HEK293T (cell line): ENCODE data around the gene EREG.

Experiments
- CTCF ChIA-PET: fragments of 350-600 bp; formaldehyde crosslinking; extraction: SDS; loops from one replicate; lab custom pipeline; 2021; ENCODE audit warnings: antibody characterized with exemption, inconsistent platforms; lab: Yijun Ruan, JAX
- POLR2A ChIA-PET: fragments of 350-600 bp; formaldehyde crosslinking; extraction: SDS; loops from one replicate; lab custom pipeline; 2020; ENCODE audit warnings: antibody characterized with exemption, inconsistent platforms; lab: Yijun Ruan, JAX
- DNase-seq: peaks from one replicate; pipeline ENCODE4 v3.0.0; 2012; ENCODE audit warnings: mixed read lengths; ENCODE audit errors: extremely low spot score
- ARNT ChIP-seq: fragments of 450-650 bp; IDR thresholded peaks from 2 replicates; pipeline ENCODE4 v1.6.1; 2017; ENCODE audit warnings: mild to moderate bottlenecking
- BHLHE40 ChIP-seq: fragments of 450-650 bp; IDR thresholded peaks from 2 replicates; pipeline ENCODE4 v1.6.1; 2016; ENCODE audit warnings: mild to moderate bottlenecking, moderate library complexity, borderline replicate concordance
- CTBP1 ChIP-seq: fragments of 450-650 bp; IDR thresholded peaks from 2 replicates; pipeline ENCODE4 v1.6.1; 2016; ENCODE audit warnings: borderline replicate concordance
- ELF4 ChIP-seq: fragments of 450-650 bp; IDR thresholded peaks from 2 replicates; pipeline ENCODE4 v1.6.1; 2017; ENCODE audit warnings: antibody characterized with exemption
- FOXA1 ChIP-seq: fragments of 450-650 bp; IDR thresholded peaks from 2 replicates; pipeline ENCODE4 v1.6.1; 2016; ENCODE audit warnings: mild to moderate bottlenecking
- FOXK2 ChIP-seq: fragments of 450-650 bp; IDR thresholded peaks from 2 replicates; pipeline ENCODE4 v1.6.1; 2016; ENCODE audit warnings: mild to moderate bottlenecking
- FOXM1 ChIP-seq: fragments of 450-650 bp; IDR thresholded peaks from 2 replicates; pipeline ENCODE4 v1.6.1; 2017; ENCODE audit warnings: mild to moderate bottlenecking, borderline replicate concordance
- HDGF ChIP-seq: fragments of 450-650 bp; IDR thresholded peaks from 2 replicates; pipeline ENCODE4 v1.6.1; 2017; ENCODE audit warnings: antibody characterized with exemption, borderline replicate concordance
- L3MBTL2 ChIP-seq: fragments of 450-650 bp; conservative IDR thresholded peaks from 2 replicates; pipeline ENCODE4 v1.6.1; 2016; ENCODE audit warnings: mild to moderate bottlenecking
- LEF1 ChIP-seq: fragments of 450-650 bp; IDR thresholded peaks from 2 replicates; pipeline ENCODE4 v1.6.1; 2017; ENCODE audit warnings: mild to moderate bottlenecking, borderline replicate concordance
- NFRKB ChIP-seq: fragments of 450-650 bp; IDR thresholded peaks from 2 replicates; pipeline ENCODE4 v1.6.1; 2016; ENCODE audit warnings: mild to moderate bottlenecking, moderate library complexity
- SP1 ChIP-seq: fragments of 450-650 bp; IDR thresholded peaks from 2 replicates; pipeline ENCODE4 v1.6.1; 2017
- SUZ12 ChIP-seq: fragments of 450-650 bp; IDR thresholded peaks from 2 replicates; pipeline ENCODE4 v1.6.1; 2016; ENCODE audit warnings: mild to moderate bottlenecking
- TARDBP ChIP-seq: fragments of 450-650 bp; IDR thresholded peaks from 2 replicates; pipeline ENCODE4 v1.6.1; 2016
- ZNF384 ChIP-seq: fragments of 450-650 bp; IDR thresholded peaks from 2 replicates; pipeline ENCODE4 v1.6.1; 2016
- TF ChIP-seq, protein P1 (sequence below): fragments of 450-650 bp; IDR thresholded peaks from 2 replicates; pipeline ENCODE4 v1.6.1; 2016

The EREG gene

DNA sequence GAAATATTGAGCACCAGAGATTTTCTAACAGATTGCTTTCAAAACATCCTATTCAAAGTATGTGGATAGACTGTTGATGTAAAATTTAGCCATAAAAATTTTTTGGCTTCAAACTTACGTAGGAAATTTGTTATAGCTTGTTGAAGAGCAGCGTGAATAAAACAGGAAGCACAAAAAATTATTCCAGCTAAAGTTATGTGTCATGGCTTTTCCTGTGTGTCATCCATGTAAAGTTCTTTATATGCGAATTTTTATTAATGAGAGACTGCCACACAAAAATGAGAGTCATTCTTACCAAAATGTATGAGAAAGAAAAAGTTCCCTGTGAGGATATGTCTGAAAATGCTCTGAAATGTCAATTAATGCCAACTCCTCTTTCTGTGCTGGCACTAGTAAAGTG lies 37.2 kb upstream of the EREG start:
- DNase-seq, result no peak
- no peak for TF ChIP-seq FOXK2
- TF ChIP-seq TARDBP, result no peak
- no peak for TF ChIP-seq SUZ12
- no peak for TF ChIP-seq BHLHE40
- no peak for TF ChIP-seq ARNT
- no peak for TF ChIP-seq ZNF384
- TF ChIP-seq SP1, result no peak
- no peak for TF ChIP-seq LEF1
- no peak for TF ChIP-seq CTBP1
- TF ChIP-seq ELF4, result no peak
- TF ChIP-seq NFRKB, result no peak
- no peak for TF ChIP-seq L3MBTL2
- TF ChIP-seq FOXM1, result no peak
- TF ChIP-seq FOXA1, result no peak
- TF ChIP-seq, protein P1, sequence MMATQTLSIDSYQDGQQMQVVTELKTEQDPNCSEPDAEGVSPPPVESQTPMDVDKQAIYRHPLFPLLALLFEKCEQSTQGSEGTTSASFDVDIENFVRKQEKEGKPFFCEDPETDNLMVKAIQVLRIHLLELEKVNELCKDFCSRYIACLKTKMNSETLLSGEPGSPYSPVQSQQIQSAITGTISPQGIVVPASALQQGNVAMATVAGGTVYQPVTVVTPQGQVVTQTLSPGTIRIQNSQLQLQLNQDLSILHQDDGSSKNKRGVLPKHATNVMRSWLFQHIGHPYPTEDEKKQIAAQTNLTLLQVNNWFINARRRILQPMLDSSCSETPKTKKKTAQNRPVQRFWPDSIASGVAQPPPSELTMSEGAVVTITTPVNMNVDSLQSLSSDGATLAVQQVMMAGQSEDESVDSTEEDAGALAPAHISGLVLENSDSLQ, result no peak
- no peak for TF ChIP-seq HDGF
- POLR2A ChIA-PET, result interaction anchor here (0.6 kb wide), 1 partner anchor 340 kb away, joined by 4 read pairs; no protein-coding TSS in a partner anchor
- CTCF ChIA-PET, result no interaction called here

GRCh38 chr4:74328501-74328900 lies 36.4 kb upstream of the EREG start:
- ChIA-PET POLR2A (no interaction called here), CTCF (no interaction called here)
- DNase-seq, result no peak
- no peak for TF ChIP-seq TARDBP

- TF ChIP-seq SUZ12 (no peak), L3MBTL2 (no peak), LEF1 (no peak), BHLHE40 (no peak), TARDBP (no peak), ELF4 (no peak), CTBP1 (no peak), HDGF (no peak), NFRKB (no peak), FOXM1 (no peak), FOXK2 (no peak), ARNT (no peak), SP1 (no peak)
- TF ChIP-seq, protein P1, result no peak
- POLR2A ChIA-PET, result no interaction called here
- CTCF ChIA-PET, result no interaction called here
- no peak for DNase-seq
Observed at GRCh38 chr4:74329307-74329706, 35.6 kb upstream of the EREG start.

- ChIA-PET POLR2A (no interaction called here), CTCF (no interaction called here)
- DNase-seq, result no peak
- TF ChIP-seq L3MBTL2 (no peak), ZNF384 (no peak), FOXA1 (no peak)
Observed at GRCh38 chr4:74330295-74330750, 34.6 kb upstream of the EREG start.

GRCh38 chr4:74331252-74331651 lies 33.7 kb upstream of the EREG start:
- CTCF ChIA-PET, result no interaction called here
- POLR2A ChIA-PET, result no interaction called here
- TF ChIP-seq CTBP1, result no peak
- TF ChIP-seq HDGF, result no peak
- TF ChIP-seq FOXA1, result no peak
- DNase-seq, result no peak

DNA sequence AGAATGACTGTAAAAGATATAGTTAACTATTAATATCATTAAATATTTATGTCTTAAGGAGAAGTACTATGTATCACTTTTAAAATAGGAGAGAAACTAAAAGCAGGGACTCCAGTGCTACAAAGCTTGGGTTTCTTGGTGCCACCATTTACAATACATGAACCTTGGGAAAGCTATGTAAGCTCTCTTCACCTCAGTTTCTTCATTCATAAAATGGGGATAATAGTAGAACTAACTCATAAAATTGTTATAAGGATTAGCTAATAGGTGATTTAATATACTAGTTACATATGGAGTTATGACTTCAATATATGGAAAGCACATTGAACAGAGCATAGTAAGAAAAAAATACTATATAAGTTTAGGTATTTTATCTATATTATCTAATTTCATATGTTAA lies 33.0 kb upstream of the EREG start:
- POLR2A ChIA-PET, result no interaction called here
- DNase-seq, result no peak
- CTCF ChIA-PET, result no interaction called here
- TF ChIP-seq NFRKB (no peak), ARNT (no peak), BHLHE40 (no peak), ELF4 (no peak), FOXM1 (no peak), L3MBTL2 (no peak), TARDBP (no peak), SUZ12 (no peak), HDGF (no peak), SP1 (no peak), LEF1 (no peak), CTBP1 (no peak), ZNF384 (no peak), FOXA1 (no peak), FOXK2 (no peak)
- TF ChIP-seq, protein P1, result no peak

DNA sequence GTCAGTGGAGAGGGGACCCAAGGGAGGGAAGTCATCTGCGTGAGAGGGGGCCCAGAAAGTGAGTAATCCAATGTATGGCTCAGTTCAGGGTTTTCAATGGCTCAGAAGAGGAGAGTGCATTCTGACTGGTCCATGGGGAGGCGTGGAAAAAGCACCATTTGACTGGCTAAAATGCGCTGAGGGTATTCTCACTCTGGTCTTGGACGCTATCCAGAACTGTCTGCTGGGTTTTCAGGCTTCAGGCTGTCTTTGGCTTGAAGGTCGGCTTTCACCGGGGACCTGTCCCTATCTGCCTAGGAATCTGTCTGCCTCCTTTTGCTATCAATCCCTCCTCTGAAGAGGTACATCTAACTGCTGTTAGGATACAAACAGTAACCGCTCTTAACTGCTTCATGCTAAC lies 30.3 kb upstream of the EREG start:
- ChIA-PET CTCF (no interaction called here), POLR2A (no interaction called here)
- DNase-seq, result no peak
- TF ChIP-seq L3MBTL2 (no peak), FOXK2 (no peak), FOXA1 (no peak), ARNT (no peak), ZNF384 (no peak)
